Airway epithelial cell (primary cell): ENCODE results near the gene STPG4. TPM values are rescaled to one million over a fixed set of nuclear protein-coding genes. Genes with fewer than 3 reads are reported as not detected.

Experiments used
- total RNA-seq: library from RNA; depleted of rRNA; stranded (reverse); fragments of >200 nt; gene quantifications from 2 replicates; pipeline ENCODE4 v1.2.3, GENCODE V29; 2015

The STPG4 gene, protein sequence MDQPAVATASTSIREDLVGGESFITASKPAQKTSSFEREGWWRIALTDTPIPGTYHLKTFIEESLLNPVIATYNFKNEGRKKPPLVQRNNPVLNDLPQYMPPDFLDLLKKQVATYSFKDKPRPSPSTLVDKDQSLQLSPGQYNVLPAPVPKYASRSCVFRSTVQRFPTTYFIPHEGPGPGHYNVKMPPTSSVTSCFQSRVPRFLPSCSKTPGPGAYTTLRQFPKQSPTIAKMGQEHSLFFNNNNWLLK
- not detected in 2 replicates for total RNA-seq

DNA sequence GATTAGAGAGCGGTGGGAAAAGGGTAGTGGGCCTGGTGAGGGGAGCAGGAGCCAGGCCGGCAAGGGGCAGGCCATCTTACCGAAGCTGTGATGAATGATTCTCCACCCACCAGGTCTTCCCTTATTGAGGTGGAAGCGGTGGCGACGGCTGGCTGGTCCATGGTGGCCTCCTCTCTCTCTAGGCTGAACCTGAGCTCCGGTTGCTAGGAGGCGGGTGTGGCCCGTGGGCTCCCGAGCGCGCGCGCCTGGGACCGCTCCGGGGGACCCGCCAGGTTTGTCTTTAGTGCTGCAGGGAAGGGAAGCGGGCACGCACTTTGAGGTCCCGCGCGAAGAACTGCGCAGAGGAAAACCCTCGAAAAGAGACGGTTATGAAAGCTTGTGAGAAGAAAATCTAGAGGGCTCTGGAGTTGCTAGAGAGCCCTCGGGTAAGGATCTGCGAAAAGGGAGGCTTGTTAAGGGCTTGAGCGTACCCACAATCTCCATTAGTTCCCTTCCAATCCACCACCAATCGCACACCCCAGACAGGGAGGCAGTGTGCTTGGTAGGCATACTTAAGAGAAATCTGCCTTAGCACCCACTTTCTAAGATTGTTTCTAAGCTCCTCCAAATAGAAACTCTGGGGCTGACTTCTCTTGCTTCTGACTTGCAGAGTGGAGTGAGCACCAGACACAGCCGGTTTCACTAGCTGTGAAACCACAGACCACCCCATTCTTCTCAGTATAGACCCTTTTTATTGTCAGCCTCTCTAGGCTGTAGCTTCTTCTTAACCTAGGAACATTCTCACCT, at the start of gene STPG4:
TSS of gene STPG4 (minus strand) at position 218 of the 786 bp plus-strand sequence. CDS start at position 161, 57 bp downstream.

Other genes starting within 250 kb of the STPG4 start
- 38.0 and 59.5 TPM in 2 replicates for gene MCFD2, start 239.5 kb downstream of the STPG4 start, total RNA-seq
- 26.6 and 26.9 TPM in 2 replicates for gene TTC7A, start 214.1 kb downstream of the STPG4 start, total RNA-seq
- 447 and 549 TPM in 2 replicates for gene CALM2, start 21.2 kb upstream of the STPG4 start, total RNA-seq
- 35.7 and 38.1 TPM in 2 replicates for gene EPCAM, start 214.0 kb upstream of the STPG4 start, total RNA-seq
- 16.9 and 20.7 TPM in 2 replicates for gene MSH2, start 247.8 kb upstream of the STPG4 start, total RNA-seq